NCI-H187 (cell line): ENCODE measurements around the gene CELF4.

Source experiments
- DNase-seq, 2 experiments: peaks; one replicate each; lab custom pipeline; 2025; lab: John Stamatoyannopoulos, UW

Gene CELF4

GRCh38 chr18:37315935-37316334 is 249.7 kb downstream of the CELF4 start:
- no peak for DNase-seq

- DNase-seq = no peak
Measured at GRCh38 chr18:37314534-37314933, 251.1 kb downstream of the CELF4 start.

- DNase-seq = no peak
Measured at GRCh38 chr18:37313624-37314023, 252.0 kb downstream of the CELF4 start.

GRCh38 chr18:37309861-37310260 is 255.7 kb downstream of the CELF4 start:
- DNase-seq = no peak

GRCh38 chr18:37309059-37309458 is 256.5 kb downstream of the CELF4 start:
- DNase-seq = no peak

GRCh38 chr18:37307181-37307580 is 258.4 kb downstream of the CELF4 start:
- DNase-seq = no peak

GRCh38 chr18:37306432-37306831 is 259.2 kb downstream of the CELF4 start:
- DNase-seq = no peak

GRCh38 chr18:37305066-37305465 is 260.5 kb downstream of the CELF4 start:
- no peak for DNase-seq

- no peak for DNase-seq
Measured at GRCh38 chr18:37304012-37304680, 261.5 kb downstream of the CELF4 start.

- no peak for DNase-seq
Measured at GRCh38 chr18:37303009-37303408, 262.6 kb downstream of the CELF4 start.

GRCh38 chr18:37302519-37302918 is 263.1 kb downstream of the CELF4 start:
- DNase-seq = no peak

GRCh38 chr18:37299471-37300304 is 265.9 kb downstream of the CELF4 start:
- peak; percentile 55 to 68 for DNase-seq

GRCh38 chr18:37298816-37299215 is 266.8 kb downstream of the CELF4 start:
- DNase-seq = no peak

- no peak for DNase-seq
Measured at GRCh38 chr18:37297106-37297505, 268.5 kb downstream of the CELF4 start.

- DNase-seq = no peak
Measured at GRCh38 chr18:37294951-37295350, 270.6 kb downstream of the CELF4 start.

GRCh38 chr18:37293359-37293758 is 272.2 kb downstream of the CELF4 start:
- no peak for DNase-seq

GRCh38 chr18:37289423-37289822 is 276.2 kb downstream of the CELF4 start:
- DNase-seq = no peak

GRCh38 chr18:37287601-37288000 is 278.0 kb downstream of the CELF4 start:
- no peak for DNase-seq

GRCh38 chr18:37286801-37287200 is 278.8 kb downstream of the CELF4 start:
- DNase-seq = no peak

GRCh38 chr18:37285825-37286224 is 279.8 kb downstream of the CELF4 start:
- DNase-seq = no peak

GRCh38 chr18:37284260-37284659 is 281.3 kb downstream of the CELF4 start:
- no peak for DNase-seq

- no peak for DNase-seq
Measured at GRCh38 chr18:37282386-37283037, 283.1 kb downstream of the CELF4 start.
